Endometrium (tissue), 2 donors: ENCODE results near the gene PHF1.
"Not testable (repeated sequence)": the region's sequence is repeated elsewhere in the genome, so short reads cannot be mapped to it uniquely, and the experiment has no call there.

Experiments used
- FAIRE-seq: peaks from 2 replicates; lab custom pipeline; 2012; peaks lifted over from hg19 to GRCh38; lab: Jason Lieb, UNC
- donor health status: control.
- donor health status: control.

Gene PHF1

GRCh38 chr6:33391922-33392594, 18.8 kb upstream of the PHF1 start:
- FAIRE-seq: no peak

- no peak for FAIRE-seq
Observed at GRCh38 chr6:33392595-33392948, 18.2 kb upstream of the PHF1 start.

GRCh38 chr6:33392979-33393378, 17.8 kb upstream of the PHF1 start:
- FAIRE-seq: no peak

GRCh38 chr6:33397541-33397940, 13.3 kb upstream of the PHF1 start:
- no peak for FAIRE-seq

GRCh38 chr6:33398601-33399000, 12.2 kb upstream of the PHF1 start:
- FAIRE-seq: not testable (repeated sequence)

- not testable (repeated sequence) for FAIRE-seq
Observed at GRCh38 chr6:33399881-33400280, 10.9 kb upstream of the PHF1 start.

- FAIRE-seq: no peak
Observed at GRCh38 chr6:33404884-33405283, 5.9 kb upstream of the PHF1 start.

GRCh38 chr6:33405386-33405940, 5.4 kb upstream of the PHF1 start:
- FAIRE-seq: no peak

- no peak for FAIRE-seq
Observed at GRCh38 chr6:33406126-33406525, 4.7 kb upstream of the PHF1 start.

- no peak for FAIRE-seq
Observed at GRCh38 chr6:33407132-33407718, 3.6 kb upstream of the PHF1 start.

GRCh38 chr6:33410050-33410710, 634 bp upstream of the PHF1 start:
- no peak for FAIRE-seq

- no peak for FAIRE-seq
Observed at GRCh38 chr6:33411632-33412005, 805 bp downstream of the PHF1 start.

- FAIRE-seq: no peak
Observed at GRCh38 chr6:33412140-33413009, 1.6 kb downstream of the PHF1 start.

- FAIRE-seq: no peak
Observed at GRCh38 chr6:33413241-33414120, 2.7 kb downstream of the PHF1 start.

GRCh38 chr6:33414592-33415271, 3.9 kb downstream of the PHF1 start:
- no peak for FAIRE-seq

- FAIRE-seq: no peak
Observed at GRCh38 chr6:33415831-33416230, 5.0 kb downstream of the PHF1 start.

- no peak for FAIRE-seq
Observed at GRCh38 chr6:33416386-33417127, 5.7 kb downstream of the PHF1 start.

- no peak for FAIRE-seq
Observed at GRCh38 chr6:33417128-33417902, 6.5 kb downstream of the PHF1 start.
